Measurements from ENCODE around the gene DRAP1. TPM values are rescaled to one million over a fixed set of nuclear protein-coding genes. Genes with fewer than 3 reads are reported as not detected.

The DRAP1 gene
- total RNA-seq, 1 experiment from 2014 or later, result 581 TPM

GRCh38 chr11:65917434-65918210 lies 1.6 kb upstream of the DRAP1 start:
- Histone ChIP-seq H3K4me1 (ENCODE audit: control insufficient read depth, insufficient read depth, low read length) (peaks cover 68% of the 10 kb centered on the region), H3K27me3 (ENCODE audit: control insufficient read depth, insufficient read depth, low read length) (no peaks in the 10 kb centered on the region), H3K4me3 (ENCODE audit: low read depth in 2 of 2, low read length in 2 of 2) (peak overlapping the region; percentile 86 to 97), H3K9me3 (ENCODE audit: control insufficient read depth, insufficient read depth, low read depth, low read length) (no peaks in the 10 kb centered on the region), H3K36me3 (ENCODE audit: control insufficient read depth, insufficient read depth, low read length) (peaks cover 3% of the 10 kb centered on the region; the same call in 1 of the 2 replicates), H3K27ac (ENCODE audit: low read length) (peak overlapping the region; percentile 99)
- in situ Hi-C loops (cut with HindIII; ENCODE audit: low pct_unique_long_range_greater_than_20kb, low sequenced_read_pairs), result no loop called here
- TSS peak; percentile 94 for BruUV-seq (replicated peaks)
- ChIA-PET POLR2A (interaction anchor here (0.5 to 3.8 kb wide), 3 partner anchors 16 to 20 kb away, joined by 4 to 35 read pairs (median 9); partner anchors contain the start of gene FOSL1), CTCF (no interaction called here)
- intact Hi-C loops (cut with micrococcal nuclease; ENCODE audit: unreplicated experiment), result no loop called here
- TF ChIP-seq TCF7L2 (IDR thresholded peaks at IDR 0.05; ENCODE audit: low read depth, low read length), result no peak
- 0 out of 2 replicates have a peak, but pooled peaks have one; percentile 15 for TF ChIP-seq SIN3A (IDR thresholded peaks at IDR 0.05; ENCODE audit: borderline replicate concordance, insufficient read depth, low read depth, low read length)
- TF ChIP-seq CTCF (IDR thresholded peaks at IDR 0.05), result no peak
- TF ChIP-seq, protein P1, sequence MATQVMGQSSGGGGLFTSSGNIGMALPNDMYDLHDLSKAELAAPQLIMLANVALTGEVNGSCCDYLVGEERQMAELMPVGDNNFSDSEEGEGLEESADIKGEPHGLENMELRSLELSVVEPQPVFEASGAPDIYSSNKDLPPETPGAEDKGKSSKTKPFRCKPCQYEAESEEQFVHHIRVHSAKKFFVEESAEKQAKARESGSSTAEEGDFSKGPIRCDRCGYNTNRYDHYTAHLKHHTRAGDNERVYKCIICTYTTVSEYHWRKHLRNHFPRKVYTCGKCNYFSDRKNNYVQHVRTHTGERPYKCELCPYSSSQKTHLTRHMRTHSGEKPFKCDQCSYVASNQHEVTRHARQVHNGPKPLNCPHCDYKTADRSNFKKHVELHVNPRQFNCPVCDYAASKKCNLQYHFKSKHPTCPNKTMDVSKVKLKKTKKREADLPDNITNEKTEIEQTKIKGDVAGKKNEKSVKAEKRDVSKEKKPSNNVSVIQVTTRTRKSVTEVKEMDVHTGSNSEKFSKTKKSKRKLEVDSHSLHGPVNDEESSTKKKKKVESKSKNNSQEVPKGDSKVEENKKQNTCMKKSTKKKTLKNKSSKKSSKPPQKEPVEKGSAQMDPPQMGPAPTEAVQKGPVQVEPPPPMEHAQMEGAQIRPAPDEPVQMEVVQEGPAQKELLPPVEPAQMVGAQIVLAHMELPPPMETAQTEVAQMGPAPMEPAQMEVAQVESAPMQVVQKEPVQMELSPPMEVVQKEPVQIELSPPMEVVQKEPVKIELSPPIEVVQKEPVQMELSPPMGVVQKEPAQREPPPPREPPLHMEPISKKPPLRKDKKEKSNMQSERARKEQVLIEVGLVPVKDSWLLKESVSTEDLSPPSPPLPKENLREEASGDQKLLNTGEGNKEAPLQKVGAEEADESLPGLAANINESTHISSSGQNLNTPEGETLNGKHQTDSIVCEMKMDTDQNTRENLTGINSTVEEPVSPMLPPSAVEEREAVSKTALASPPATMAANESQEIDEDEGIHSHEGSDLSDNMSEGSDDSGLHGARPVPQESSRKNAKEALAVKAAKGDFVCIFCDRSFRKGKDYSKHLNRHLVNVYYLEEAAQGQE (IDR thresholded peaks at IDR 0.05; ENCODE audit: insufficient read depth in 1 of 2, low read depth in 2 of 2, low read length in 1 of 2), result no peak; a peak in 1 of 4 replicates
- TF ChIP-seq POLR2AphosphoS5 (IDR thresholded peaks at IDR 0.05; ENCODE audit: low read depth, low read length), result peak; percentile 76
- no peak for DNase-seq (ENCODE audit: low read depth, low spot score)
- no peak for ATAC-seq

DNA sequence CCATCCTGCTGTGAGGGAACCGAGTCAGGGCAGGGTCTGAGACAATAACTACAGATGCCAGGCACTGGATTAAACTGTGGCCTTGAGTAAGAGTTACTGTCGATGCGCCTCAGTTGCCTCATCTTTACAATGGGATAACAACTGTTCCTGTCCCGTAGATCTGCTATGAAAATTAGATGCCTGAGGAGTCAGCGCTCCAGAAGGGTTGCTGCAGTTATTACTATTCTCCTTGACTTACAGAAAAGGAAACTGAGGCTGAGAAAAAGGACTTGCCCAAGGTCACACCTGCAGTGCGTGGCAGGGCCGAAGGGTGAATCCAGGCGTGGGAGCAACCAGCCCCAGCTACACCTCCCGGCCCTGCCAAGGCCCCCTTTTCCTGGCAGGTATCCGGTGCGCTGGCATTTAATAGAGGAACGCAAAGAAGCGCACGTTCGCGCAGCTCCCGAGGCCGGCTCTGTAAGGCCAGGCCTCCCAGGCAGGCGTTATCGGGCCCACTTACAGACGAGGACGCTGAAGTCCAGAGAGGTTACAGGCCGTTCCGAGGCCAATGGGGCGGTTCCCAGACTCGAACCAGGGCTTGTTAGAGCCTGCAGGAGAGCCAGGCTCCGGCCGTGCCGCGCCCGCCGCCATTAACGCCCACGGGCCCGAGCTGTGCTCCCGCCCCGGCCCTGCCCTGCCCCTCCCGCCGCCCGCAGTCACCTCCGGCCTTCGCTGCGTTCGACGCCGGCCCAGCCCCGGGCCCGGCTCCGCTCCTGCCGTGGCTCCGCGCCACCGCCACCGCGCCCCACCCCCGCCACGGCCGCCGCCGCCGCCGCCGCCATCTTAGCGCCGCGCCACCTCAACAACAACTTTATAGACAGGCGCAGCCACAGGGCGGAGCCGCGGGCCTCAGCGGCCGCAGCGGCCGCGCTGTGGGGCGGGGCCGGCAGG lies 750 bp upstream of the DRAP1 start, which contains the start of gene C11orf68:
Gene C11orf68 (minus strand): TSS at position 852 of the 930 bp plus-strand sequence. CDS start 31 bp downstream, at position 821.
- Histone ChIP-seq H3K27ac (ENCODE audit: low read length) (peak within 1 kb of the TSS; percentile 99), H3K9me3 (ENCODE audit: control insufficient read depth, insufficient read depth, low read depth, low read length) (no peaks in the 10 kb centered on the region), H3K4me3 (ENCODE audit: low read depth in 2 of 2, low read length in 2 of 2) (peak within 1 kb of the TSS; percentile 91 to 97), H3K4me1 (ENCODE audit: control insufficient read depth, insufficient read depth, low read length) (peaks cover 60% of the 10 kb centered on the region), H3K27me3 (ENCODE audit: control insufficient read depth, insufficient read depth, low read length) (no peaks in the 10 kb centered on the region), H3K36me3 (ENCODE audit: control insufficient read depth, insufficient read depth, low read length) (peaks cover 3% of the 10 kb centered on the region; the same call in 1 of the 2 replicates)
- CTCF ChIA-PET, result no interaction called here
- ATAC-seq, result peak; percentile 45
- in situ Hi-C loops (cut with HindIII; ENCODE audit: low pct_unique_long_range_greater_than_20kb, low sequenced_read_pairs) (no loop called here), intact Hi-C loops (cut with micrococcal nuclease; ENCODE audit: unreplicated experiment) (no loop called here)
- POLR2A ChIA-PET, result interaction anchor here (1.2 to 3.8 kb wide), 2 partner anchors 17 to 20 kb away, joined by 4 to 35 read pairs; partner anchors contain the start of gene FOSL1
- BruUV-seq (replicated peaks), result no TSS peak
- no peak for TF ChIP-seq CTCF (IDR thresholded peaks at IDR 0.05)
- no peak for TF ChIP-seq TCF7L2 (IDR thresholded peaks at IDR 0.05; ENCODE audit: low read depth, low read length)
- no peak for TF ChIP-seq SIN3A (IDR thresholded peaks at IDR 0.05; ENCODE audit: borderline replicate concordance, insufficient read depth, low read depth, low read length)
- TF ChIP-seq, protein P1 (IDR thresholded peaks at IDR 0.05; ENCODE audit: insufficient read depth in 1 of 2, low read depth in 2 of 2, low read length in 1 of 2), result no peak
- peak; percentile 17; the same call in 1 of the 2 replicates for TF ChIP-seq POLR2AphosphoS5 (IDR thresholded peaks at IDR 0.05; ENCODE audit: low read depth, low read length)
- DNase-seq (ENCODE audit: low read depth, low spot score), result no peak

Measured in Panc1 (cell line).